ENCODE results near the gene SPNS2.

Gene SPNS2

GRCh38 chr17:4485676-4486646 is 12.7 kb upstream of the SPNS2 start:
- H3K9me3 ChIP-seq (ENCODE audit: low read depth, low read length): no peaks in the 10 kb centered on the region
- H3K4me3 ChIP-seq: no peak overlapping the region
- TF ChIP-seq FOXP2 (optimal IDR thresholded peaks at IDR 0.05; ENCODE audit: control extremely low read depth, extremely low read length, insufficient read depth): no peak
- TF ChIP-seq POLR2AphosphoS5 (IDR thresholded peaks at IDR 0.05; ENCODE audit: borderline replicate concordance, low read depth, low read length): no peak
- no peak for TF ChIP-seq EZH2 (IDR thresholded peaks at IDR 0.05)
- no peaks in the 10 kb centered on the region for H3K36me3 ChIP-seq (ENCODE audit: insufficient read depth, low read length)
- no peak overlapping the region for H3K27ac ChIP-seq
- DNase-seq (ENCODE audit: low read depth, low spot score): no peak
- H3K9ac ChIP-seq (ENCODE audit: insufficient read length): no peak overlapping the region

DNA sequence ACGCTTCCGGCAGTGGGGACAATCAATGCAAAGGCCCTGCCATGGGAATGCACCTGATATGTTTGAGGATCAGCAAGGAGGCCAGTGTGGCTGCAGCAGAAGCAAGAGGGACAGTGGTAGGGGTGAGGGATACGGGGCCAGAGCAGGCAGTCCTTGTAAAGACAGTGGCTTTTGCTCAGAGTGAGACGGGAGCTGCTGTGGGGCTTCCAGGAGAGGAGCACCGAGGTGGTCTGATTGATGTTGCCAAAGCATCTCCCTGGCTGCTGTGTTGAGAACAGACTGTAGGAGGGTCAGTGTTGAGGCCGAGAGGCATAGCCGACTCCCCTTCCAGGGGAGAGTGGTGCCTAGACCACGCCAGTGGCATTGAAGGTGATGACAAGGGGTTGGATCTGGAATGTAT is 11.4 kb upstream of the SPNS2 start:
- H3K27ac ChIP-seq: no peak overlapping the region
- no peak overlapping the region for H3K9ac ChIP-seq (ENCODE audit: insufficient read length)
- H3K4me3 ChIP-seq: no peak overlapping the region
- no peak for DNase-seq (ENCODE audit: low read depth, low spot score)
- no peaks in the 10 kb centered on the region for H3K9me3 ChIP-seq (ENCODE audit: low read depth, low read length)
- TF ChIP-seq EZH2 (IDR thresholded peaks at IDR 0.05): no peak
- no peak for TF ChIP-seq FOXP2 (optimal IDR thresholded peaks at IDR 0.05; ENCODE audit: control extremely low read depth, extremely low read length, insufficient read depth)
- no peak for TF ChIP-seq POLR2AphosphoS5 (IDR thresholded peaks at IDR 0.05; ENCODE audit: borderline replicate concordance, low read depth, low read length)
- no peaks in the 10 kb centered on the region for H3K36me3 ChIP-seq (ENCODE audit: insufficient read depth, low read length)

DNA sequence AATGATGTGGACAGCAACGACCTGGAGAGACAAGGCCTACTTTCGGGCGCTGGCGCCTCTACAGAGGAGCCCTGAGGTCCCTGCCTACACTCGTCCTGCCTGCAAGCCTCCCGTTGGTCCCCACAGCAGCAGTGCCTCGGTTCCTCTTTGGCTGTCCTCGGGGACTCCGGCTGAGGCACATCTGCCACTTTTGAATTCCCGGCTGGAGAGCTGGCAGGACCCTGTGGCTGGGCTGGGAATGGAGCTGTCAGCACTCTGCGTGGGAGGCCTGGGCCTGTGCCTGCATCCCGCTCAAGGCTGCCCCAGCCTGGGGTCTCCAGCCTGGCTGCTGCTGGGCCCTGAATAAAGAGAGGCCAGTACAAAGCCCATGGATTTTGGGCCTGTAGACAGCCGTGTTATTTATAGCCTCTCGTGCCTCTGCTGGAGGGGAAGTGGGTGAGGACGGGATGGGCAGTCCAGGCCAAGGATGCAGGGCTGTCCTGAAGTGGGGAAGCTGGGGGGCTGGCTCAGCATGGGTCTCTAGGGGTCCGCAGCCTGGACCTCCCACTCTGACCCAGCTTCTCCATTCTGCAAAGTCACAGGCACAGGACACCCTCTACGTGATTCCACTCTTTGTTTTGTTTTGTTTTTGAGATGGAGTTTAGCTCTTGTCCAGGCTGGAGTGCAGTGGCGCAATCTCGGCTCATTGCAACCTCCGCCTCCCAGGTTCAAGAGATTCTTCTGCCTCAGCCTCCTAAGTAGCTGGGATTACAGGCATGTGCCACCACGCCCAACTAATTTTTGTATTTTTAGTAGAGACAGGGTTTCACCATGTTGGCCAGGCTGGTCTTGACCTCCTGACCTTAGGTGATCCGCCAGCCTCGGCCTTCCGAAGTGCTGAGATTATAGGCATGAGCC is 10.6 kb upstream of the SPNS2 start:
- no peak for TF ChIP-seq FOXP2 (optimal IDR thresholded peaks at IDR 0.05; ENCODE audit: control extremely low read depth, extremely low read length, insufficient read depth)
- TF ChIP-seq EZH2 (IDR thresholded peaks at IDR 0.05): no peak
- no peak for TF ChIP-seq POLR2AphosphoS5 (IDR thresholded peaks at IDR 0.05; ENCODE audit: borderline replicate concordance, low read depth, low read length)
- Histone ChIP-seq H3K36me3 (ENCODE audit: insufficient read depth, low read length) (no peaks in the 10 kb centered on the region), H3K9ac (ENCODE audit: insufficient read length) (no peak overlapping the region), H3K9me3 (ENCODE audit: low read depth, low read length) (no peaks in the 10 kb centered on the region), H3K4me3 (no peak overlapping the region), H3K27ac (no peak overlapping the region)
- DNase-seq (ENCODE audit: low read depth, low spot score): no peak

DNA sequence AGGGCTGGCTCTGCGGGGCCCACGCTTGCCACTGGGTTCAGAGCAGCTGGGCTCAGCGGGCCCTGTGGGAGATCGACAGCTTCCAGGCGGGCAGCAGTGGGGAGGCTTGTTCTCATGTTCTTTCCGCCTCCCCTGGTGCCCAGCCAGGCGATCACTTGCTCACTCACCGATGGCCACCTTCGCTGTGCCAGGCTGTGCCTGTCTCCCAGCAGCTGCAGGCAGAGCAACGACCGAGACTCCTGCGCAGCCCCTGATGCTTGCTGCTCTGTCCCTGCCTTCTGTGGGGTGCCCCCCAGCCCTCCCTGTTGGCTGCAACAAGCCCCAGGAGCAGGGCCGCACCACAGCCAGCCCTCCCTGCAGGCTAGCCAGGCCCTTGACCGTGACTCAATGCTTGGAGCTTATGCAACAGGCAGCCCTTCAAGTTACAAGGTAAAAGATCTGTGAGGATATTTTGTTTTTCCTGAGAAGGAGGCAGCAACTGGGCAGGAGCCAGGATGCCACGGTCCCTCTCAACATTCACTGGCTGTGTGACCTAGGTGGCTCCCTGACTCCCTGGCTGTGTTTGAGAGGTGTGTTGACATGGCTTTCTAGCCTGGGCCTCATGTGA is 9.6 kb upstream of the SPNS2 start:
- Histone ChIP-seq H3K27ac (no peak overlapping the region), H3K9me3 (ENCODE audit: low read depth, low read length) (no peaks in the 10 kb centered on the region), H3K4me3 (no peak overlapping the region), H3K36me3 (ENCODE audit: insufficient read depth, low read length) (no peaks in the 10 kb centered on the region), H3K9ac (ENCODE audit: insufficient read length) (no peak overlapping the region)
- TF ChIP-seq POLR2AphosphoS5 (IDR thresholded peaks at IDR 0.05; ENCODE audit: borderline replicate concordance, low read depth, low read length) (no peak), EZH2 (IDR thresholded peaks at IDR 0.05) (no peak), FOXP2 (optimal IDR thresholded peaks at IDR 0.05; ENCODE audit: control extremely low read depth, extremely low read length, insufficient read depth) (no peak)
- no peak for DNase-seq (ENCODE audit: low read depth, low spot score)

DNA sequence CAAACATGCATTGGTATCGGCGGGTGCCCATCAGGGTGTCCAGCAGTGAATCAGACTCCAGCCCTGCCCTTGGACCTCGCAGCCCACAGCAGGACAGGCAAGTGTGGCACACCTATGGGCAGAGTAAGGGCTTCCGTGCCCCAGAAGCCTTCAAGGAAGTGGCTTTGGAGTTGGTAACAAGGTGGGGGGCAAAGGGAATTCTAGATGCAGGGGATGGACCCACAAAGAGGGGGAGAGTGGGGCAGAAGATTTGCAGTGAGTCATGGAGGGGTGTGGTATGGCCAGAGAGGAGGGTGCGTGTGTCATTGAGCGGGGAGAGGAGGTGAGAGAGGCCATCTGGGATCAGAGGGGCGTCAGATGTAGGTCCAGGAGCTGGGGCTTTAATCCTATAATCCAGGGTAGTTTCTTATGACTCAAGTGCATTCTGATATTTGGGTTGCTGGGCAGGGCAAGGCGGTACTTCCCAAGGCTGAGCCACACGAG is 8.5 kb upstream of the SPNS2 start:
- Histone ChIP-seq H3K4me3 (no peak overlapping the region), H3K36me3 (ENCODE audit: insufficient read depth, low read length) (no peaks in the 10 kb centered on the region), H3K9me3 (ENCODE audit: low read depth, low read length) (no peaks in the 10 kb centered on the region), H3K9ac (ENCODE audit: insufficient read length) (no peak overlapping the region), H3K27ac (no peak overlapping the region)
- no peak for DNase-seq (ENCODE audit: low read depth, low spot score)
- TF ChIP-seq EZH2 (IDR thresholded peaks at IDR 0.05): no peak

- no peaks in the 10 kb centered on the region for H3K9me3 ChIP-seq (ENCODE audit: low read depth, low read length)
- no peak for DNase-seq (ENCODE audit: low read depth, low spot score)
These were observed 8.0 kb upstream of the SPNS2 start for GRCh38 chr17:4490637-4491061.

DNA sequence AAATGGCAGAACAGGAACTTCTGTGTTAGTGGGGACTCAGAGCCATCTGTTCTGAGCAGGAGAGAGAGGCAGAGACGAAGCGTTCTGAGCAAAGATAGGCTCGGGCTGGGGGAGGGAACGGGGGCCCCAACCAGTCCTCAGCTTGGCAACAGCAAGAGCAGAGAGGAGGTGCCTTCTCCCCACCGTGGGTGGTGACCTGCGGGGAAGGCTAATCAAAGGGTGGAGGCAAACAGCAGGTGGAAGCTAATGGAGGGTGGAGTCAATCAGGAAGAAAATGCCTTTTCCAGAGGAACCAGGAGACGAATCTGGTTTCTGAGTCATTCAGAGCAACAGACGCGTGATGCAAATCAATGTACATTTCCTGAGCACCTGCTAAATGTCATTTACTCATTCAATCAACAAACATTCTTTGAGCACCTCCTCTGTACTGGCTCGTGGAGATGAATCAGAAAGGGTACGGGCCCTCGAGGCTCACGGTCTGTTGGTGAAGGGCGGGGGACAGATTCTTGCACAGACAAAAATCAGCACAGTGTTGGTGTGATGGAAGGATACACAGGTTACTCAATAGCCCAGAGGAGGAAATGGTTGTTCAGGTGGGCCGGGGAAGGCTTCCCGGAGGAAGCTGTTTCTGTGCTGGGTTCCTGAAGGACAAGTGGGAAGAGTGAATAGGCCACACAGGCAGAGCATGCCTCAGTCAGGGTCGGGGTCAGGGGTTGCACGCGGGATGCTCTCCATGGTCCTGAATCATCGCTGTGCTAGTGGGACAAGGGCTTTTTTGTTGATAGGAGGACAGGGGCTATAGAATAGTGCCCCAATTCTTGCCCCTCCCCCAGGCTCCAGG is 5.7 kb upstream of the SPNS2 start:
- no peak for DNase-seq (ENCODE audit: low read depth, low spot score)
- Histone ChIP-seq H3K36me3 (ENCODE audit: insufficient read depth, low read length) (no peaks in the 10 kb centered on the region), H3K9me3 (ENCODE audit: low read depth, low read length) (no peaks in the 10 kb centered on the region), H3K4me3 (no peak overlapping the region), H3K9ac (ENCODE audit: insufficient read length) (no peak overlapping the region), H3K27ac (no peak overlapping the region)
- no peak for TF ChIP-seq FOXP2 (optimal IDR thresholded peaks at IDR 0.05; ENCODE audit: control extremely low read depth, extremely low read length, insufficient read depth)

More at GRCh38 chr17:4490637-4491061, 8.0 kb upstream of the SPNS2 start:
- H3K4me3 ChIP-seq: no peak overlapping the region
- no peaks in the 10 kb centered on the region for H3K36me3 ChIP-seq (ENCODE audit: insufficient read depth, low read length)
- no peak overlapping the region for H3K27ac ChIP-seq
- TF ChIP-seq EZH2 (IDR thresholded peaks at IDR 0.05): no peak
- TF ChIP-seq POLR2AphosphoS5 (IDR thresholded peaks at IDR 0.05; ENCODE audit: borderline replicate concordance, low read depth, low read length): no peak
- TF ChIP-seq FOXP2 (optimal IDR thresholded peaks at IDR 0.05; ENCODE audit: control extremely low read depth, extremely low read length, insufficient read depth): no peak
- no peak overlapping the region for H3K9ac ChIP-seq (ENCODE audit: insufficient read length)

Data from SK-N-MC (cell line).